ENCODE results near the gene CDX2. TPM values are rescaled to one million over a fixed set of nuclear protein-coding genes. Genes with fewer than 3 reads are reported as not detected.

Gene CDX2
- total RNA-seq, 1 experiment from 2014 or later: not detected

- Histone ChIP-seq H3K27ac (ENCODE audit: low read depth, low read length, poor library complexity, severe bottlenecking) (no peak overlapping the region), H3K4me1 (ENCODE audit: insufficient read depth, low read length, poor library complexity, severe bottlenecking) (no peaks in the 10 kb centered on the region), H3K9me3 (ENCODE audit: low read depth, low read length, poor library complexity, severe bottlenecking) (no peaks in the 10 kb centered on the region), H3K4me3 (ENCODE audit: low read depth, low read length, poor library complexity, severe bottlenecking) (peak overlapping the region; percentile 12), H3K27me3 (replicated peaks; ENCODE audit: insufficient read depth, low read depth, low read length, poor library complexity) (peaks cover 97% of the 10 kb centered on the region), H3K36me3 (ENCODE audit: insufficient read depth, low read length, poor library complexity, severe bottlenecking) (no peaks in the 10 kb centered on the region)
- ChIA-PET CTCF (no interaction called here), POLR2A (ENCODE audit: low non-redundant PET) (no interaction called here)
- no TSS peak for BruUV-seq (replicated peaks)
- peak; percentile 97 for TF ChIP-seq EZH2 (IDR thresholded peaks at IDR 0.05; ENCODE audit: borderline replicate concordance, low read depth, low read length, poor library complexity, severe bottlenecking)
- no peak for TF ChIP-seq CTCF (conservative IDR thresholded peaks at IDR 0.05; ENCODE audit: low read depth, low read length)
- no peak for DNase-seq (ENCODE audit: low spot score)
- intact Hi-C loops (cut with micrococcal nuclease; ENCODE audit: unreplicated experiment): no loop called here
These were observed 616 bp downstream of the CDX2 start for GRCh38 chr13:27968316-27969081.

GRCh38 chr13:27967736-27968315 lies 1.3 kb downstream of the CDX2 start:
- BruUV-seq (replicated peaks): no TSS peak
- Histone ChIP-seq H3K27me3 (replicated peaks; ENCODE audit: insufficient read depth, low read depth, low read length, poor library complexity) (peaks cover 96% of the 10 kb centered on the region), H3K27ac (ENCODE audit: low read depth, low read length, poor library complexity, severe bottlenecking) (no peak overlapping the region), H3K4me3 (ENCODE audit: low read depth, low read length, poor library complexity, severe bottlenecking) (no peak overlapping the region), H3K36me3 (ENCODE audit: insufficient read depth, low read length, poor library complexity, severe bottlenecking) (no peaks in the 10 kb centered on the region), H3K9me3 (ENCODE audit: low read depth, low read length, poor library complexity, severe bottlenecking) (no peaks in the 10 kb centered on the region), H3K4me1 (ENCODE audit: insufficient read depth, low read length, poor library complexity, severe bottlenecking) (no peaks in the 10 kb centered on the region)
- POLR2A ChIA-PET (ENCODE audit: low non-redundant PET): no interaction called here
- intact Hi-C loops (cut with micrococcal nuclease; ENCODE audit: unreplicated experiment): no loop called here
- TF ChIP-seq CTCF (conservative IDR thresholded peaks at IDR 0.05; ENCODE audit: low read depth, low read length): no peak
- TF ChIP-seq EZH2 (IDR thresholded peaks at IDR 0.05; ENCODE audit: borderline replicate concordance, low read depth, low read length, poor library complexity, severe bottlenecking): no peak
- no peak for DNase-seq (ENCODE audit: low spot score)
- CTCF ChIA-PET: no interaction called here

GRCh38 chr13:27967203-27967735 lies 1.8 kb downstream of the CDX2 start:
- H3K27me3 ChIP-seq (replicated peaks; ENCODE audit: insufficient read depth, low read depth, low read length, poor library complexity): peaks cover 95% of the 10 kb centered on the region
- H3K27ac ChIP-seq (ENCODE audit: low read depth, low read length, poor library complexity, severe bottlenecking): no peak overlapping the region
- TF ChIP-seq CTCF (conservative IDR thresholded peaks at IDR 0.05; ENCODE audit: low read depth, low read length) (no peak), EZH2 (IDR thresholded peaks at IDR 0.05; ENCODE audit: borderline replicate concordance, low read depth, low read length, poor library complexity, severe bottlenecking) (peak; percentile 41)
- no peaks in the 10 kb centered on the region for H3K36me3 ChIP-seq (ENCODE audit: insufficient read depth, low read length, poor library complexity, severe bottlenecking)
- H3K4me3 ChIP-seq (ENCODE audit: low read depth, low read length, poor library complexity, severe bottlenecking): no peak overlapping the region
- intact Hi-C loops (cut with micrococcal nuclease; ENCODE audit: unreplicated experiment): no loop called here
- no peaks in the 10 kb centered on the region for H3K9me3 ChIP-seq (ENCODE audit: low read depth, low read length, poor library complexity, severe bottlenecking)
- CTCF ChIA-PET: no interaction called here
- no peaks in the 10 kb centered on the region for H3K4me1 ChIP-seq (ENCODE audit: insufficient read depth, low read length, poor library complexity, severe bottlenecking)
- no TSS peak for BruUV-seq (replicated peaks)
- POLR2A ChIA-PET (ENCODE audit: low non-redundant PET): no interaction called here
- no peak for DNase-seq (ENCODE audit: low spot score)

Measured in A673 (cell line).